Neural cell (in vitro differentiated cells): ENCODE data around the gene DYNC2LI1. TPM values are rescaled to one million over a fixed set of nuclear protein-coding genes. Genes with fewer than 3 reads are reported as not detected.

Experiments
- H2AFZ ChIP-seq: fragments of 200-600, 300-800 bp; sonication (generic), shearing (Covaris generic); 2 replicates; pipeline ENCODE4 v1.6.0; 2014; ENCODE audit warnings: low read depth, mild to moderate bottlenecking, antibody characterized with exemption, low read length, moderate library complexity
- H3F3A ChIP-seq: fragments of 200-600 bp; shearing (Covaris generic); 2 replicates; pipeline ENCODE4 v1.6.1; 2016; ENCODE audit warnings: mild to moderate bottlenecking, moderate library complexity, mixed read lengths, antibody characterized with exemption, low read length; ENCODE audit not compliant: insufficient read depth, poor library complexity, severe bottlenecking
- H3K27ac ChIP-seq: fragments of 200-600, 300-800 bp; sonication (generic), shearing (Covaris generic); 2 replicates; pipeline ENCODE4 v1.5.1; 2014; ENCODE audit warnings: mild to moderate bottlenecking, low read length, moderate library complexity
- H3K27me3 ChIP-seq: fragments of 300-800, 200-600 bp; sonication (generic), shearing (Covaris generic); 2 replicates; pipeline ENCODE4 v1.6.0; 2014; ENCODE audit warnings: mild to moderate bottlenecking, low read depth, low read length, moderate library complexity; ENCODE audit not compliant: insufficient read depth
- H3K36me3 ChIP-seq: fragments of 300-800, 200-600 bp; sonication (generic), shearing (Covaris generic); 2 replicates; pipeline ENCODE4 v1.5.1; 2014; ENCODE audit warnings: mild to moderate bottlenecking, antibody characterized with exemption, low read length, moderate library complexity; ENCODE audit not compliant: insufficient read depth
- H3K4me2 ChIP-seq: fragments of 300-800, 200-600 bp; sonication (generic), shearing (Covaris generic); 2 replicates; pipeline ENCODE4 v1.6.0; 2014; ENCODE audit warnings: mild to moderate bottlenecking, low read length
- H3K4me3 ChIP-seq: fragments of 300-800, 200-600 bp; sonication (generic), shearing (Covaris generic); 2 replicates; pipeline ENCODE4 v1.5.1; 2014; ENCODE audit warnings: mild to moderate bottlenecking, low read length, moderate library complexity
- H3K79me2 ChIP-seq: fragments of 200-600 bp; shearing (Covaris generic); replicated peaks from 2 replicates; pipeline ENCODE4 v1.6.0; 2014; ENCODE audit warnings: mild to moderate bottlenecking, low read length, moderate library complexity; ENCODE audit not compliant: insufficient read depth
- H3K9ac ChIP-seq: fragments of 300-800, 200-600 bp; sonication (generic), shearing (Covaris generic); 2 replicates; pipeline ENCODE4 v1.6.1; 2016; ENCODE audit warnings: mild to moderate bottlenecking, low read length, mixed read lengths
- H3K9me2 ChIP-seq: fragments of 200-600 bp; shearing (Covaris generic); 2 replicates; pipeline ENCODE4 v1.6.1; 2016; ENCODE audit warnings: mild to moderate bottlenecking, low read length, mixed read lengths; ENCODE audit not compliant: insufficient read depth
- H3K9me3 ChIP-seq: fragments of 200-600, 300-800 bp; sonication (generic), shearing (Covaris generic); 2 replicates; pipeline ENCODE4 v1.6.1; 2016; ENCODE audit warnings: mild to moderate bottlenecking, mixed run types, low read length, moderate library complexity, mixed read lengths
- H4K20me1 ChIP-seq: fragments of 200-600 bp; shearing (Covaris generic); 2 replicates; pipeline ENCODE4 v1.6.1; 2016; ENCODE audit warnings: mild to moderate bottlenecking, mixed run types; ENCODE audit not compliant: insufficient read depth
- EP300 ChIP-seq: fragments of 450-650 bp; conservative IDR thresholded peaks from 2 replicates; pipeline ENCODE4 v1.6.1; 2014; ENCODE audit warnings: antibody characterized with exemption, mild to moderate bottlenecking, moderate library complexity; ENCODE audit not compliant: poor library complexity, severe bottlenecking
- EZH2 ChIP-seq: fragments of 200-600, 300-800 bp; shearing (Covaris generic), sonication (generic); IDR thresholded peaks from 2 replicates; pipeline ENCODE4 v1.6.1; 2014; ENCODE audit warnings: antibody characterized with exemption, low read length, borderline replicate concordance, mild to moderate bottlenecking; ENCODE audit not compliant: insufficient read depth, poor library complexity, severe bottlenecking
- MXI1 ChIP-seq: fragments of 450-650 bp; conservative IDR thresholded peaks from 2 replicates; pipeline ENCODE4 v1.6.1; 2014; ENCODE audit warnings: antibody characterized with exemption, mild to moderate bottlenecking; ENCODE audit not compliant: poor library complexity, severe bottlenecking
- POLR2AphosphoS5 ChIP-seq: IDR thresholded peaks from 2 replicates; pipeline ENCODE4 v1.6.1; 2012
- RAD21 ChIP-seq: fragments of 450-650 bp; conservative IDR thresholded peaks from 2 replicates; pipeline ENCODE4 v1.6.1; 2014; ENCODE audit warnings: antibody characterized with exemption, mild to moderate bottlenecking, moderate library complexity
- REST ChIP-seq: IDR thresholded peaks from 2 replicates; pipeline ENCODE4 v1.6.1; 2012; ENCODE audit warnings: borderline replicate concordance
- SMC3 ChIP-seq: fragments of 450-650 bp; conservative IDR thresholded peaks from 2 replicates; pipeline ENCODE4 v1.6.1; 2014; ENCODE audit warnings: antibody characterized with exemption, mild to moderate bottlenecking, moderate library complexity; ENCODE audit not compliant: poor library complexity
- TAF1 ChIP-seq: IDR thresholded peaks from 2 replicates; pipeline ENCODE4 v1.6.1; 2012; ENCODE audit warnings: low read depth
- polyA plus RNA-seq: library from polyadenylated mRNA; depleted of rRNA; stranded (reverse); fragments of >200 nt; gene quantifications from 2 replicates; pipeline ENCODE4 v1.2.3, GENCODE V29; 2014
- TF ChIP-seq, protein P1 (sequence below): fragments of 450-650 bp; IDR thresholded peaks from 2 replicates; pipeline ENCODE4 v1.5.1; 2014; ENCODE audit warnings: antibody characterized with exemption, mild to moderate bottlenecking, moderate library complexity; ENCODE audit not compliant: poor library complexity, severe bottlenecking

DYNC2LI1 gene
- polyA plus RNA-seq, 1 donor from 2014 or later, result 80.6 TPM

- Histone ChIP-seq H3F3A (no peaks in the 10 kb centered on the region), H3K4me2 (no peak overlapping the region), H3K79me2 (no peaks in the 10 kb centered on the region), H3K27me3 (no peaks in the 10 kb centered on the region), H4K20me1 (no peaks in the 10 kb centered on the region), H3K4me3 (no peak overlapping the region), H3K9ac (no peak overlapping the region), H2AFZ (no peak overlapping the region), H3K9me3 (no peaks in the 10 kb centered on the region), H3K36me3 (no peaks in the 10 kb centered on the region), H3K27ac (no peak overlapping the region), H3K9me2 (no peaks in the 10 kb centered on the region)
- TF ChIP-seq TAF1 (no peak), POLR2AphosphoS5 (no peak), EP300 (no peak), REST (no peak), MXI1 (no peak), SMC3 (no peak), EZH2 (no peak), RAD21 (no peak)
- TF ChIP-seq, protein P1, sequence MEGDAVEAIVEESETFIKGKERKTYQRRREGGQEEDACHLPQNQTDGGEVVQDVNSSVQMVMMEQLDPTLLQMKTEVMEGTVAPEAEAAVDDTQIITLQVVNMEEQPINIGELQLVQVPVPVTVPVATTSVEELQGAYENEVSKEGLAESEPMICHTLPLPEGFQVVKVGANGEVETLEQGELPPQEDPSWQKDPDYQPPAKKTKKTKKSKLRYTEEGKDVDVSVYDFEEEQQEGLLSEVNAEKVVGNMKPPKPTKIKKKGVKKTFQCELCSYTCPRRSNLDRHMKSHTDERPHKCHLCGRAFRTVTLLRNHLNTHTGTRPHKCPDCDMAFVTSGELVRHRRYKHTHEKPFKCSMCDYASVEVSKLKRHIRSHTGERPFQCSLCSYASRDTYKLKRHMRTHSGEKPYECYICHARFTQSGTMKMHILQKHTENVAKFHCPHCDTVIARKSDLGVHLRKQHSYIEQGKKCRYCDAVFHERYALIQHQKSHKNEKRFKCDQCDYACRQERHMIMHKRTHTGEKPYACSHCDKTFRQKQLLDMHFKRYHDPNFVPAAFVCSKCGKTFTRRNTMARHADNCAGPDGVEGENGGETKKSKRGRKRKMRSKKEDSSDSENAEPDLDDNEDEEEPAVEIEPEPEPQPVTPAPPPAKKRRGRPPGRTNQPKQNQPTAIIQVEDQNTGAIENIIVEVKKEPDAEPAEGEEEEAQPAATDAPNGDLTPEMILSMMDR, result no peak
These were observed 32.8 kb downstream of the DYNC2LI1 start for GRCh38 chr2:43806719-43807031.

DNA sequence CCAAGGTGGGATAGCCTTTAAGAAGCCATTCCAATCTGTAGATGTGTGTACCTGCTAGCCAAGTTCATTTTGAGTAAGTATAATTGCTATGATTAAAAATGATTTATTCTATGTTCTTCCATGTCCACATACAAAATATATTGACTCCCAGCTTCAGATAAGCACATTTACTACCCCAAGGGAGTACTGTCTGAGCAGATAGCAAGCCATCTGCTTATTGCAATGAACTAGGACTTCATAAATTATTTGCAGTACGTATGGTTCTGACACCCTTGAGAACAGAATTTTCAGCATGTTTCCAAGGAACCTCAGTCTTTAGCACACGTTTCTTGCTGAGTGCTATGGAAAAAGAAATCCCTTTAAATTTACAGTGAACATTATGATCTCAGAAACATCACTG is 36.6 kb downstream of the DYNC2LI1 start:
- Histone ChIP-seq H3K27me3 (no peaks in the 10 kb centered on the region), H3K9me2 (no peaks in the 10 kb centered on the region), H3K9me3 (no peaks in the 10 kb centered on the region), H3K79me2 (no peaks in the 10 kb centered on the region), H4K20me1 (no peaks in the 10 kb centered on the region), H3K9ac (no peak overlapping the region), H3K4me3 (peak overlapping the region; percentile 19), H3K27ac (no peak overlapping the region), H3F3A (no peaks in the 10 kb centered on the region), H3K4me2 (no peak overlapping the region), H2AFZ (no peak overlapping the region), H3K36me3 (no peaks in the 10 kb centered on the region)
- TF ChIP-seq SMC3 (no peak), TAF1 (no peak), POLR2AphosphoS5 (no peak), EZH2 (no peak), REST (no peak), MXI1 (no peak), RAD21 (no peak), EP300 (no peak)
- TF ChIP-seq, protein P1, result no peak
